Esophagus muscularis mucosa (tissue), 4 donors: ENCODE measurements around the gene ERF.

ENCODE experiments used
- EP300 ChIP-seq: sonication (generic); formaldehyde crosslinking; IDR thresholded peaks from one replicate; pipeline ENCODE4 v1.6.1; 2017; ENCODE audit warnings: antibody characterized with exemption
- POLR2A ChIP-seq: fragments of 450-650 bp; IDR thresholded peaks from one replicate; pipeline ENCODE4 v1.6.1; 2017; ENCODE audit warnings: antibody characterized with exemption, moderate library complexity, mild to moderate bottlenecking, low read depth
- POLR2AphosphoS5 ChIP-seq, 2 donors: sonication (generic); formaldehyde crosslinking; IDR thresholded peaks; one replicate each; pipeline ENCODE4 v1.6.1; 2017; ENCODE audit warnings: antibody characterized with exemption in 2 of 2
- TF ChIP-seq, protein P1 (sequence below), 3 experiments: fragments of 200-600 bp in 2 of 3; fragments of 450-650 bp in 1 of 3; sonication (generic) in 2 of 3; IDR thresholded peaks; one replicate each; pipeline ENCODE4 v1.5.1; 2017 to 2019; ENCODE audit warnings: antibody characterized with exemption in 3 of 3, mild to moderate bottlenecking in 2 of 3, moderate library complexity in 1 of 3

DNA sequence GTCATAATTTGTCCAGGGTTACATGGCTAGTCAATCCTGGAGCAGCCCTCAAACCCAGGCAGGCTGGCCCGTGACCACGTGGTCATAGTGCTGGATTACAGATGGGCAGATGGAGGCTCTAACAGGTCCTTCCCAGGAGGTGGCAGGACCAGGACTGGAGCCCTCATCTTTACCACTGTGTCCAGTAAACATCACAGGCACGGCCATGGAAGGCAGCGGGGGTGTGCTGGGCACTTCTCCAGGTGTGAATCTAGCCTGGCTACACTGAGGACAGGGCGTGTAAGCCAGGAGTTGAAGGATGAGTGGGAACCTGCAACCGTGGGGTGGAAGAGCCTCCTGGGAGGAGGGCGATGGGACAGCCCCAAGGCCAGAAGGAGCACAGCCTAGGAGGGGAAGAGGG lies 20.2 kb upstream of the ERF start:
- TF ChIP-seq, protein P1, sequence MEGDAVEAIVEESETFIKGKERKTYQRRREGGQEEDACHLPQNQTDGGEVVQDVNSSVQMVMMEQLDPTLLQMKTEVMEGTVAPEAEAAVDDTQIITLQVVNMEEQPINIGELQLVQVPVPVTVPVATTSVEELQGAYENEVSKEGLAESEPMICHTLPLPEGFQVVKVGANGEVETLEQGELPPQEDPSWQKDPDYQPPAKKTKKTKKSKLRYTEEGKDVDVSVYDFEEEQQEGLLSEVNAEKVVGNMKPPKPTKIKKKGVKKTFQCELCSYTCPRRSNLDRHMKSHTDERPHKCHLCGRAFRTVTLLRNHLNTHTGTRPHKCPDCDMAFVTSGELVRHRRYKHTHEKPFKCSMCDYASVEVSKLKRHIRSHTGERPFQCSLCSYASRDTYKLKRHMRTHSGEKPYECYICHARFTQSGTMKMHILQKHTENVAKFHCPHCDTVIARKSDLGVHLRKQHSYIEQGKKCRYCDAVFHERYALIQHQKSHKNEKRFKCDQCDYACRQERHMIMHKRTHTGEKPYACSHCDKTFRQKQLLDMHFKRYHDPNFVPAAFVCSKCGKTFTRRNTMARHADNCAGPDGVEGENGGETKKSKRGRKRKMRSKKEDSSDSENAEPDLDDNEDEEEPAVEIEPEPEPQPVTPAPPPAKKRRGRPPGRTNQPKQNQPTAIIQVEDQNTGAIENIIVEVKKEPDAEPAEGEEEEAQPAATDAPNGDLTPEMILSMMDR (IDR thresholded peaks at IDR 0.05) = no peak
- TF ChIP-seq POLR2A (no peak), EP300 (no peak), POLR2AphosphoS5 (IDR thresholded peaks at IDR 0.05) (no peak)
